Inflammatory macrophage treated with lipopolysaccharide for 4 hours (primary cell): ENCODE results near the gene DNAI2.
A peak's percentile ranks its signal among the peaks of the same experiment; 100 is the strongest.
"Not testable (repeated sequence)": the region's sequence is repeated elsewhere in the genome, so short reads cannot be mapped to it uniquely, and the experiment has no call there.

Experiments
- DNase-seq: peaks from one replicate; pipeline ENCODE4 v3.0.0-alpha.2; 2020

DNAI2 gene

GRCh38 chr17:74276541-74277009 lies 2.5 kb downstream of the DNAI2 start:
- DNase-seq, result peak; percentile 93

GRCh38 chr17:74277935-74278334 lies 3.9 kb downstream of the DNAI2 start:
- no peak for DNase-seq

GRCh38 chr17:74279617-74280016 lies 5.6 kb downstream of the DNAI2 start:
- DNase-seq, result not testable (repeated sequence)

- peak; percentile 97 for DNase-seq
These were observed 6.1 kb downstream of the DNAI2 start for GRCh38 chr17:74280093-74280513.

- DNase-seq, result no peak
These were observed 7.8 kb downstream of the DNAI2 start for GRCh38 chr17:74281799-74282198.

GRCh38 chr17:74282274-74282586 lies 8.2 kb downstream of the DNAI2 start:
- not testable (repeated sequence) for DNase-seq

- DNase-seq, result peak; percentile 97
These were observed 8.7 kb downstream of the DNAI2 start for GRCh38 chr17:74282587-74283370.

GRCh38 chr17:74283371-74283673 lies 9.3 kb downstream of the DNAI2 start:
- no peak for DNase-seq

- no peak for DNase-seq
These were observed 13.1 kb downstream of the DNAI2 start for GRCh38 chr17:74287031-74287602.

- peak; percentile 44 for DNase-seq
These were observed 14.8 kb downstream of the DNAI2 start for GRCh38 chr17:74288785-74289184.

GRCh38 chr17:74289688-74290087 lies 15.7 kb downstream of the DNAI2 start:
- DNase-seq, result peak; percentile 56

- no peak for DNase-seq
These were observed 16.3 kb downstream of the DNAI2 start for GRCh38 chr17:74290340-74290739.

GRCh38 chr17:74292495-74292894 lies 18.5 kb downstream of the DNAI2 start:
- DNase-seq, result no peak

GRCh38 chr17:74295625-74296547 lies 21.9 kb downstream of the DNAI2 start:
- no peak for DNase-seq

GRCh38 chr17:74296548-74296936 lies 22.5 kb downstream of the DNAI2 start:
- peak; percentile 74 for DNase-seq

- DNase-seq, result no peak
These were observed 23.9 kb downstream of the DNAI2 start for GRCh38 chr17:74297941-74298340.

- DNase-seq, result no peak
These were observed 24.7 kb downstream of the DNAI2 start for GRCh38 chr17:74298778-74299177.

GRCh38 chr17:74299226-74300009 lies 25.4 kb downstream of the DNAI2 start:
- no peak for DNase-seq

- DNase-seq, result no peak
These were observed 29.3 kb downstream of the DNAI2 start for GRCh38 chr17:74303305-74303704.

- DNase-seq, result no peak
These were observed 30.1 kb downstream of the DNAI2 start for GRCh38 chr17:74304184-74304583.

GRCh38 chr17:74305865-74306654 lies 32.0 kb downstream of the DNAI2 start:
- DNase-seq, result no peak
